NCI-H345 treated with DMSO at 0.1 percent for 48 hours (cell line): ENCODE results near the gene GP1BA.

ENCODE experiments used
- DNase-seq: peaks from one replicate; lab custom pipeline; 2025; ENCODE audit not compliant: unreplicated experiment; lab: John Stamatoyannopoulos, UW

Gene GP1BA

DNA sequence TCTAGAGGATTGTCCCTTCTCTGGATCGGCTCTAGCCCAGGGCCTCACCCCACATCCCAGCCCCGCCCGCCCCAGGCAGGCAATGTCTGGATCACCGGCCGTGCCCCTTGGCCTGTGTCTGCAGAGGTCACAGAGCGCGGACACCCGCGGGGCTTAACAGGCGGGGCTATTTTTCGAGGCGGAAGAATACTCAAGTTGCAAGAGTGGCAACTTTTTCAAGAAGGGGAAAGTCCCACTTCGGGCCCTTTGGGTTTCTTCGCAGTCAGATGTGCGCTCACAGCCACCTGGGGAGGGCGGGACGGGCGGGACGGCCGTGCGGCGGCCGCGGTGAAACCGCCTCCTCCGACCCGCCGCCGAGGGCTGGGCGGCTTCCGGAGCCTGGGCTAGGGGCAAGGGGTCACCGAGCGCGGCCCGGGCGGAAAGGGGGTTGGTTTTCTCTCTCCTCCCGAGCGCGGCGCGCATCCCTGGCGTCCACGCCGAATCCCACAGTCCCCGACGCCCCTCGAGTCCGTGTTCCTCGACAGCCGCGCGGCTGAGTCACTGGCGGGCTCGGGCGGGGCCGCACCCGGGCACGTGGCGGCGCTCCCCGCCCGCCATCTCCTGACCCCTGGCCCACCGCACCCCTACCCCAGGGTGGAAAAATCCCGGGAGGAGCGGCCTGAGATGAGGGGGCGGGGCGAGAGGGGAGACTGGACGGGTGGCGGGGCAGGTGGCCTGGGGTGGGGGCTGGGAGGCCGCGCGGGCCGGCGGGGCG, 17.4 kb downstream of the GP1BA start:
- DNase-seq, result no peak

DNA sequence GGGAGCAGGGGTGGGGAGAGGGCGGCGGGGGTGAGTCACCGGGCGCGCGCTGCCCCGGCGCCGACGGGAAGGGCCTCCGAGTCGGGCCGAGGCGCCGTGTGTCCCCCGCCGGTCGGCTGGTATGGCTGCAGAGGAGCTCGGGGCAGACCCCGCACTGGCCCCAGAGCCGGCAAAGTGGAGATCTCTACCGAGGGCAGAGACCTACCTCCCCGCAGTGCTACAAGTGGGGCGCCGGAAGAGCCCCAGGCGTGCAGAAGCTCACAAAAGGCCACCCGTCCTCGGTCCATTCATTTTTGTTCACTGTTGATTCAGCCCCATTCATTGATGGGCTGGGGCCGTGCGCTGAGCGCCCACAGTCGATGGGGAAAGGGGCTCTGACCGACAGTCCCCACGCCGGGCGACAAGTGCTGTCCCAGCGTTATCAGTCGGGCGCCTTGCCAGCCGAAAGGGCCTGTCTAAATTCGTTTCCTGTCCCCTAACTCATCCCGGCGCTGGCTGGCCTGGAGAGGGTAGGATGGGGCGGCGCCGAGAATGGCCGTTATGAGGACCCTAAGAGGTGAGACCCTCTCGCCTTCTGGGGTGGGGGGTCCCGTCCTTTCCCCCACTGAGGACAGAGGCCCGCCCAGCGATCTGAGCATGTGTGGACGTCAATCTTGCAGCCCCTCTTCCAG, 18.1 kb downstream of the GP1BA start:
- DNase-seq, result no peak

DNA sequence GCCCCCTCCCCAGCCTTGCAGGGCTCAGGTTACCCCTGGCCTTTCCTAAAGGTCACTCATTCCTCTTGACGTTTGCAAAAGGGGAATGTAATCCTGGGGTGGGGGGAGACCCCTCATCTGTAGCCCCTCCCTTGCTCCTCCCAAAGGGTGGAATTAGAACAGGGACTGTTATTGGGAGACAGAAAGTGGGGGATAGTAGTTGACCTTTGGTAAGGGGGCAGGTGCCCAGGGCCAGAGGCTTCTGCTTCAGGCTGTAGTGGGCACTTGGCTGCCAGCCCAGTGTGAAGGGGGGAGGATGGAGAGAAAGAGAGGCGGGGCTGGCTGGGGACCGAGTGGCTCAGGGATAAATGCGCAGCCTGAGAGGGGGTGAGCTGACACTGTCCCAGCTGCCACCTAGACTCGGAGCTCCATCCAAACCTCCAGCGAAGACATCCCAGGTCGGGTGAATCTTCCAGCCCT, 18.7 kb downstream of the GP1BA start, which contains the start of gene ENO3:
TSS of gene ENO3 (plus strand) at position 374 of the 459 bp plus-strand sequence. CDS start 711 bp downstream, outside the sequence.
- DNase-seq, result no peak

DNA sequence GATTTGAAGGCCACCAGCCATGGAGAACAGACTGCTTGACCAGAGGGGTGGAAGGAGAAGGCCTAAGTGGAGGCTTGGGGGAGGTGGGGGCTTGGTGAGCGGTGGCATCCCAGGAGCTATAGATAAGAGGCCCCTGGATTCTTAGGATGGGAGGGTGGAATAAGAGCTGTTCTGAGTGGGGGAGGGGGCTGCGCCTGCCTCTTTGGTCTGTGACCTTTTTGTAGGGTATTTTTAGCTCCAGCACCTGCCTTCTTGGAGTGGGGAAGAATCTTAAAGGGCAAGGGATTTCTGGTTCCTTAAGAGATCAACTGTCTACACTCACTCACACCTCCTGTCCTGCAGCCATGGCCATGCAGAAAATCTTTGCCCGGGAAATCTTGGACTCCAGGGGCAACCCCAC, 19.4 kb downstream of the GP1BA start:
- no peak for DNase-seq

DNA sequence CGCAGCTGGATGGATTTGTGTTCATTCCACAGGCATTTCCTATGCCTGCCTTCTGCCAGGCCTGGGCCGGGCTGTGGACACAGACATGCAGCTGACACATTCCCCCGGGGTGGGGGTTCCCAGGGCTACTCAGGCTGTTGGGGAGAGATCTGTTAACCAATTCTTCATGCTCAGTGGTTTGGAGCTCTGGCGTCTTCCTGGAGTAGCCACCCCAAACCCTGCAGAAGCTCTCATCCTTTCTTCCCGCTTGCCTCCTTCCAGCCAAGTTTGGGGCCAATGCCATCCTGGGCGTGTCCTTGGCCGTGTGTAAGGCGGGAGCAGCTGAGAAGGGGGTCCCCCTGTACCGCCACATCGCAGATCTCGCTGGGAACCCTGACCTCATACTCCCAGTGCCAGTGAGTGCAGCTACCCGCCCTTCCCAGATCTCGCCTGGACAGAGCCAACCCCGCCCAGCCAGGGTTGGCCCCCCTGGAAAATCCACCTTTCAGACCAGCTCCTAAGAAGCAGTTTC, 21.4 kb downstream of the GP1BA start:
- no peak for DNase-seq

DNA sequence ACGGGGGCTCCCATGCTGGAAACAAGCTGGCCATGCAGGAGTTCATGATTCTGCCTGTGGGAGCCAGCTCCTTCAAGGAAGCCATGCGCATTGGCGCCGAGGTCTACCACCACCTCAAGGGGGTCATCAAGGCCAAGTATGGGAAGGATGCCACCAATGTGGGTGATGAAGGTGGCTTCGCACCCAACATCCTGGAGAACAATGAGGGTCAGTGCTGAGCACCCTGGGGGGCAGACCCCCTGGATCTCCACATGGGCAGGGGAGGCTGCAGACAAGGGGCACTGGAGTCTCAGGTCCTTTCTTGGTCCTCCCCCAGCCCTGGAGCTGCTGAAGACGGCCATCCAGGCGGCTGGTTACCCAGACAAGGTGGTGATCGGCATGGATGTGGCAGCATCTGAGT, 23.0 kb downstream of the GP1BA start:
- no peak for DNase-seq

DNA sequence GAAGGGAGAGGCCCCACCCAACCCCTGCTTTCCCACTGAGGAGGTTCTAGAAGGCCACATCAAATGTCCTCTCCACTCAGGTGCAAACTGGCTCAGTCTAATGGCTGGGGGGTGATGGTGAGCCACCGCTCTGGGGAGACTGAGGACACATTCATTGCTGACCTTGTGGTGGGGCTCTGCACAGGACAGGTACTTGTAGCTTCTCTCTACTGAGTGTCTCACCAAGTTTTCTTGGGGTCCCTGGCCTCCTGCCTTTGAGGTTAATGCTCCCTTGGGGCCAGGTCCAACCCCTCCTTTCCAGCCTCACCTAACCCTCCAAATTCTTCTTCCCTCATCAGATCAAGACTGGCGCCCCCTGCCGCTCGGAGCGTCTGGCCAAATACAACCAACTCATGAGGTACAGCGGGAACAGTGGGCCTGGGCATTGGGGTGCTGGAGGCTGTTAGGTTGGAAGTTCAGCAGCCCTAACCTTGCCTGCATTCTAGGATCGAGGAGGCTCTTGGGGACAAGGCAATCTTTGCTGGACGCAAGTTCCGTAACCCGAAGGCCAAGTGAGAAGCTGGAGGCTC, 24.5 kb downstream of the GP1BA start:
- DNase-seq, result no peak

DNA sequence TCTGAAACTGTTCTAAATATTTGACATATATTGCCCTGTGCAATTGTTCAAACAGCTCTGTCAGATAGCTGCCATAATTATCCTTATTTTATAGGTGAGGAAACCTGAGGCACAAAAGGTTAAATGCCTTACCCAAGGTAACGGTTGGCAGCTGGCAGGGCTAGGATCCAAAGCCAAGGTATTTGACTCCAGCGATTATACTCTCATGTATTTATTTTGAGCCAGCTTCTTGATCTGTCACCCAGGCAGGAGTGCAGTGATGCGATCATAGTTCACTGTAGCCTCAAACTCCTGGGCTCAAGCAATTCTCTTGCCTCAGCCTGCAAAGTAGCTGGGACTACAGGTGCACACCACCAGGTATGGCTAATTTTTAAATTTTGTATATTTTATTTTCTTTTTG, 26.0 kb downstream of the GP1BA start:
- no peak for DNase-seq

DNA sequence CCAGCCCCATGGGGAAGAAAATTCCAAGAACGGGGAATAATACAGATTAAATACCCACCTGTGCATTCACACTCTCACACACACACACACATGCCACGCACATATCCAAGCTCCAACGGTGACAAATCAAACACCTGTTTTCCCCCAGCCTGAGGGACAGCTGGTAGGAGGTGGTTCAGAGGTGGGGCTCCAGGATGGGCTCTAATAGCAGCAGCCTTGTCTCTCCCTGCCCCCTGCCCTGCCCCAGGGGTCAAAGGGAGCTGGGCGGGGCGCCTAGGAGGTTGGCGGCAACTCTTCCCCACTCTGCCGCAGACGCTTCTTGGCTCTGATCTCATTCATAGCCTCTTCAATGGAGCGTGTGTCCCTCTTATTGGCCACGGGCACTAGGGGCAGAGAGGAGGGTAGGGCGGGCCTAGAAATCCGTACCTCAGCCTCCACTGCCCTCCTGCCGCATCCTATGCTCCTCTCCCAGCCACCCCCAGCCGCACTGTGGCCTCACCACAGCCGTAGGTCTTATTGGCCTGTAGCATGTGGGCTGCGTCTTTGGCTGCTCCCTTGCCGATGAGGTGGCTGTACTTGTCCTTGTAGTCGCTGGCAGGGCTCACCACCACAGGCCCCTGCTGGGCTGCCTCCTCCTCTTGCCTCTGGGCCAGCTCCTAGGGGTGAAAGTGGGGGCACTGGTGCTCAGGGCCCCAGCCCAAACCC, 27.3 kb downstream of the GP1BA start:
- no peak for DNase-seq

DNA sequence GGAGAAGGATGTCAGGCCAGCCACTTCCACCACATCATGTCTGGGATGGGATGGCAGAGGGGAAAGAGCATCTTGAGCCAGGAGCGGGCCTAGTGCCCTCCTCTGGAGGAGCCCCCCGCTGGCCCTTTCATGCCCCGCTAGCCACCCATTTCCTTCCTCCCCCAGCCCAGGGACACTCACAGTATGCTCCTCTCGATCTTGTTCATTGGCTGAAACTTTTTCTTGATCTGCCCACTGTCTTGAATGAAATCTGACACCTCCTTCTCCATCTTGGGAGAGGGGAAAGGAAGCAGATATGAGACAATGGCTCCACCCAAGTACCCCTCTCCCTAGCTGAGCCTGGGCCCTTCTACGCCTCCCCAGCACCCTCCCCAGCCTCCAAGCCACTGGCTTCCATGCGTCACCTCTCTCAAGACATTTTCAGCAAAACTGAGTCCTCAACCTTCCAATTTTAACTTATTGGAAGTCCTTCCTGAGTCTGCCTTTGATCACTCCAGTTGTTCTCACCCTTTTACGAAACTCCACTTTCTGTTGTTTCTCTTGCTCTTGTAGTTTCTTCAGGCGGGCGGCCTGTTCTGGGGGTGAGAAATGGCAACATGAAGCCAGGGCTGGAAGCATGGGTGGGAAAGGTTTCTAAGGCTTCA, 28.3 kb downstream of the GP1BA start:
- DNase-seq, result no peak

DNA sequence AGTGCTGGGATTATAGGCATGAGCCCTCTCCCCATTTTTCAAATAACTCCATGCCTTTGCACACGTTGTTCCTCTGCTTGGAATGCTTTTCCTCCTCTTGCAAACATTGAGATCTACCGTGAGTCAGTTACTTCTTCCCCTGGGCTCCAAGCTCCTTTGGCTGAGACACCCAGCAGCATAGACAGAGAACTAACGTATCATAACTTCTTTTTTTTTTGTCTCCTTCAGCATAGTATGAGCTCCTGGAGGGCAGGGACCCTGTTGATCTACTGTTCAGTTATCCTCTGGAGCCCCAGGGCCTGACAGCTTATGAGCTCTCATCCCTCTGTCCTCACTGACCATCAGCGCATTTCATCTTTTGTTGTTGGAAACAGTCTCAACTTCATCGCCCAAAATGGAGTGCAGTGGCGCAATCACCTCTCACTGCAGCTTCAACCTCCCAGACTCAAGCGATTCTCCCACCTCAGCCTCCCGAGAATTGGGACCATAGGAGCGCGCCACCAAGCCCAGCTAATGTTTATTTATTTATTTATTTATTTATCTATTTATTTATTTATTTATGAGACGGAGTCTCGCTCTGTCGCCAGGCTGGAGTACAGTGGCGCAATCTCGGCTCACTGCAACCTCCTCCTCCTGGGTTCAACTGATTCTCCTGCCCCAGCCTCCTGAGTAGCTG, 33.4 kb downstream of the GP1BA start:
- DNase-seq, result no peak

DNA sequence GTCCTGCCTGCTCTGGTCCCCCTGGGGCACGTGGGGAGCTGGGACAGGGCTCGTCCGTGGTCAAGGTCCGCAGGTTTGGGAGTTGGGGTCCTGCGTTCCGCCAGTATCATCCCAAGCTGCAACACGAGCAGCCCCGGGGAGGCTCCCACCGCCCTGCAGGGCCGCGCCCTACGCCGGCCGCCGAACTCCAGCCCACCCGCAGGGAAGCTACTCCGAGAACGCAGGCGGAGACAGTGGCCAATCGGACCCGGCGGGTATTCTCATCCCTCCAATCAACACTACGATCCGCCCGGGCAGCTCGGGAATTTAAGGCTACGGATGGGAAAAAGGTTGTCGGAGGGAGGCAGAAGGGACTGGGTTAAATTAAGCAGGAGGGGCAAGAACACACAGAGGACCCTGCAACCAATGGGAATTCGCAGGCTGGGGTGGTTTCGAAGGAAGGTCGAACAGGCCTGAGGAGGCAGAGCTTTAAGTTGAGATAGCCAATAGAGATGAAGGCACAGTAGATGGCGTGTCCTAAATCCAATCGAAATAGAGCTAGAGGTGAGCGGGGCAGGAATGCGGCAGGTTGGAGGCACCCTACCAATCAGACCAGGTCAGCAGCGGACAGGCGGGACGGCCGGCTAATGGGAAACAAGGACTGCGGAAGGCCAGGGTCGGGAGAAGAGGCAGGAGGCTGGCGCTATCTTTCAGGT, 34.9 kb downstream of the GP1BA start:
- peak; percentile 95 for DNase-seq

DNA sequence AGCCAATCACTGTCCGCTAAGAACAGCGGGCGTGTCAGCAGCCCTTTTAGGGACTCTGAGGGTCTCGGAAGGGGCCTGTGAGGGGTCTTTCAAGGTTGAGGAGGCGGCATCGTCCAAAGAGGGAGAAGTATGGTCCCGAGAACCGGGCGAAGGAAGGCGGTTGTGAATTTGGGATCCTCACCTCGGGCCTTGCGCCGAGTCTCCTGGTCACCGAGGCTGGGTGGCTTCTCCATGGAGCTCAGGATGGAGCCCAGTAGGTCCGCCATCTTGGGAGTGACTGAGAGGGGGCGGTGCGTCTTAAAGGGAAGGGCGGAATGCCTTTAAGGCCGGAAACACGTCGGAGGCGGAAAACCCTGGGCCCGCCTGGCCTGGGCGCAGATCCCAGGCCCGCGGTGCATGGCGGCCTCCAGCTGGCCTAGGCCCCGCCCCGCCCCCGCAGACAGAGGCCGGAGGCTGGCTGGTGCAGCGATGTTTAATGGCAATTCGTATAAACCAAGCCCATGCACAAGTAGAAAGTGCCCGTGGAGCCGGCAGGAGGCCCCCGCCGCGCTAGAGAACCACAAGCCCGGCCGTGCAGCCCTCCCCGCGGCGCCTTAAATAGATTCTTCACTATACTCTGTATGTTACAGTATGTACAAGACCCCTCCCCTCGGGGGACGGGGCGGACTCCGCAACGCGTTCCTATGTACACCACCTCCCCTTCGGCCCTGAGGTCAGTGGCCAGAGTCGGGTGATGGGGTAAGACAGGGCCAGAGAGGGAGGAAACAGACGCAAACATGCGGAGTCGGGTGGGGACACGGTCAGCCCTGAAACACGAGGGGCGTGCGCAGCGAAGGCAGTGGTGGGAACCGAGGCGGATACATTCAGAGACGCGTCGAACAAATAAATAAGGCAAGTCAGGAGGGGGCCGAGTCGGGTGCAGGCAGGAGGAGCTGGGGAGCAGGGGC, 35.7 kb downstream of the GP1BA start, which contains the start of gene SPAG7:
TSS of gene SPAG7 (minus strand) at position 279 of the 947 bp plus-strand sequence. CDS start at position 266, 13 bp downstream.
- DNase-seq, result peak; percentile 85

DNA sequence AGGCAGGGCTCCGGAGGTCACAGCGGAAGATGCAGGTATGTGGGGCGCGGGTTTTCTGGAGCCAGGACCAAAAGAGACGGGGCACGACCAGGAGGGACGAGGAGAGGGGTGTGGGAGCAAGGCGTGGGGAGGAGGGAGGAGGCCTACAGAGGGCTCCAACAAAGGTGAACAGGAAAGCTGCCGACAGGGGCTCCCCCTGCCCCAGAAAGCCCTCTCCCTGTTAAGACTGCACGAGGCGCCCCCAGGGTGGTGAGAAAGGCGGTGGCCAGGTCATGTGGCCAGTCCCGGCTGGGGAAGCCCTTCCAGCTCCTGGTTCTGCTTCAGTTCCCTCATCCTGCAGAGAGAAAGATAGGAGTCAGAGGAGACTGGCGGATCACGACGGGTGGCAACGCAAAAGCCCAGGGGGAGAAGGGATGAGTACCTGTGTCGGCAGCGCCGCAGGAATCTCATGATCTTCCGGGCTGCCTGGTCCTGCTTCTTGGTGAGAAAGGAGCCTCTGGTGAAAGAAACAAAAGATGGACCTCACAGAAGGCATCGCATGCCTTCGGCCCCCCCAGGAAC, 36.5 kb downstream of the GP1BA start:
- DNase-seq, result no peak

DNA sequence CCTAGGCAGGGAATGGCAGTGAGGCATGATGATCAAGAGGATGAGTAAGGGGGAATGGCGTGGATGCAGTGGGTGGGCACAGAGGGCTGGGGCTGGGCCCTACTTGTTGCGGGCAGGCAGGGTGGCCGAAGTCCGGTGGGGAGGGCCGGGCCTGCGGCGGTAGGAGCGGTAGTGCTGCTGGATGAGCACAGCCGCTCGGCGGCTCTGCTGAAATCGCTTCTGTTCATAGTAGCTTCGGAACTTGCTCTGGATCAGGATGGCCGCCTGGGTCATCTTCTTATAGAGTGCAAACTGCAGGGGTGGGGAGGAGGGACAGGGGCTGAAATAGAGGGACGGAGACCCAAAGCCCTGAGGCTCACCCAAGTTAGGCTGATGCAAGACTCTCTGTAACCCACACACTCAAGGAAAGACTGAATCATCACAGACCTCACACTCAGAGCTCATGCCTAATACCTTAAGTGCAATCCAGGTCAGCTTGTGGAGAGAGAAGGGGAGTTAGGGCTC, 37.0 kb downstream of the GP1BA start:
- no peak for DNase-seq

DNA sequence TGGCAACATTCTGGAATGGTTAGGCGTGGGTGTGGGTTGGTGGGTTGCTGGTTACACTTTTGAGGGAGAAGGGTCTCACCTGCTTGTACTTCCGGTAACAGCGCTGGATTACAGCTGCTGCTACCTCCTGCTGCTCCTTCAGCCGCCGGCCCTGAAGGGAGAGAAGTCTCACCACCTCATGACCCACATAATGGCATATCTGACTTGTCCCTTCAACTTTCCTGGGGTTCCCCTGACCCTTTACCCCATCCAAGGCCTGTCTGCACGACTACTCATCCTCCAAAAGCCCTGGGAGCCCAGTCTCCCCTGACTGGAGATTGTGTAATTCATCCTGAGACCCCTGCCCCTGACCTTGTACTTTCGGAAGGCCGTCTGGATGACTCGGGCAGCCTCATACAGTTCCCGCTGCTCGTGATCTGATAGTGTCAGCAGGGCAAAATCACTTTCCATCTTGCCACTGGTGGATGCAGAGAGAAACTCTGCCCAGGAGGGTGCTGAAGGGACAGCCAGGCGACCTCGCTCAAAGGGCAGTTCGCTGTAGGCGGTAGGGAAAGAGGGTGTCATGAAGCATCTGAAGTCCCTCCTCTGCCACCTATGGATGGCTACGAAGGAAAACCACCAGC, 37.6 kb downstream of the GP1BA start:
- DNase-seq, result no peak

DNA sequence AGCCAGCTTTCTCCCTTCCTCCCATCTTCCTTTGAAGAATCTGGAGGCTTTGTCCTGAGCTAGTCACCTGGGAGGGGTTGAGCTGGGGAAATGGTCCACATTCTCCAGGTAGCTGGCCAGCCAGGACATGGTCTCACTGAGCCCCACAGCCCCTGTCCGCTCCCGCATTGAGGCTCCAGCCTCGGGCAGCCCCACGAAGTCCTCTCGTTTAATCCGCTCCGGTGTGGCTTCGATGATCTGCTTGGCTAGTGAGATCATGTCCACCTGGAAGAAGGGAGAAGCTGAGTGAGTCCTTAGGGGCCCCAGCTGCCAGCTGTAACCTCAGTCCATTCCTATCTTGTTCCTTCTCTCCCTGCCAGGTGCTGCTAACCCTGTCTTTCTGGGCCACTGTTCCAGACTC, 38.2 kb downstream of the GP1BA start:
- no peak for DNase-seq
